ENCODE measurements around the gene CORIN. TPM values are rescaled to one million over a fixed set of nuclear protein-coding genes. Genes with fewer than 3 reads are reported as not detected.

CORIN gene
- total RNA-seq, 3 donors from 2014 or later, result 1.6 to 6.4 (median 1.6) TPM

DNA sequence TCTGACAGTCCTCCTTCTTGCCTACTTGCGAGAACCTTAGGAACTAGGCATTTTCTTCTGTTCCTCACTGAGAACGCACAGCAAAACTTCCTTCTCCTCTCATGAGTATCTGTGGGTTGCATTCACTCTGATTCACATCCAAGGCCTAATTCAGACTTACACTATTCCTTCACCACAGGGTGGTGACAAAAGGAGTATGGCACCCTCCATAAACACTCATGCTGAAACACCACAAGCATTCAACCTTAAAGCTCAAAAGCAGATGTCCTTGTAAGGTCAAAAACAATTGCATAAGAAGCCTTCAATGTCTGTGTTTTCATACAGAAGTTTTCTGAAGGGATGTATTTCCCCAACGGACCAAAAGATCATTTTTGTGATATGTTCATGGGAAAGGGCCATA is 147.3 kb downstream of the CORIN start:
- intact Hi-C loops (cut with DNase I; ENCODE audit: low total_unique reads), result no loop called here
- no peaks in the 10 kb centered on the region for H3K27me3 ChIP-seq
- DNase-seq (ENCODE audit: low spot score in 2 of 2), result no peak
- no peak overlapping the region for H3K27ac ChIP-seq
- H3K36me3 ChIP-seq, result no peaks in the 10 kb centered on the region
- H3K4me3 ChIP-seq, result no peak overlapping the region
- H3K4me1 ChIP-seq, result no peaks in the 10 kb centered on the region
- TF ChIP-seq POLR2A (IDR thresholded peaks at IDR 0.05) (no peak), POLR2AphosphoS5 (IDR thresholded peaks at IDR 0.05) (no peak)
- TF ChIP-seq, protein P1, sequence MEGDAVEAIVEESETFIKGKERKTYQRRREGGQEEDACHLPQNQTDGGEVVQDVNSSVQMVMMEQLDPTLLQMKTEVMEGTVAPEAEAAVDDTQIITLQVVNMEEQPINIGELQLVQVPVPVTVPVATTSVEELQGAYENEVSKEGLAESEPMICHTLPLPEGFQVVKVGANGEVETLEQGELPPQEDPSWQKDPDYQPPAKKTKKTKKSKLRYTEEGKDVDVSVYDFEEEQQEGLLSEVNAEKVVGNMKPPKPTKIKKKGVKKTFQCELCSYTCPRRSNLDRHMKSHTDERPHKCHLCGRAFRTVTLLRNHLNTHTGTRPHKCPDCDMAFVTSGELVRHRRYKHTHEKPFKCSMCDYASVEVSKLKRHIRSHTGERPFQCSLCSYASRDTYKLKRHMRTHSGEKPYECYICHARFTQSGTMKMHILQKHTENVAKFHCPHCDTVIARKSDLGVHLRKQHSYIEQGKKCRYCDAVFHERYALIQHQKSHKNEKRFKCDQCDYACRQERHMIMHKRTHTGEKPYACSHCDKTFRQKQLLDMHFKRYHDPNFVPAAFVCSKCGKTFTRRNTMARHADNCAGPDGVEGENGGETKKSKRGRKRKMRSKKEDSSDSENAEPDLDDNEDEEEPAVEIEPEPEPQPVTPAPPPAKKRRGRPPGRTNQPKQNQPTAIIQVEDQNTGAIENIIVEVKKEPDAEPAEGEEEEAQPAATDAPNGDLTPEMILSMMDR (IDR thresholded peaks at IDR 0.05), result no peak
- no peaks in the 10 kb centered on the region for H3K9me3 ChIP-seq

DNA sequence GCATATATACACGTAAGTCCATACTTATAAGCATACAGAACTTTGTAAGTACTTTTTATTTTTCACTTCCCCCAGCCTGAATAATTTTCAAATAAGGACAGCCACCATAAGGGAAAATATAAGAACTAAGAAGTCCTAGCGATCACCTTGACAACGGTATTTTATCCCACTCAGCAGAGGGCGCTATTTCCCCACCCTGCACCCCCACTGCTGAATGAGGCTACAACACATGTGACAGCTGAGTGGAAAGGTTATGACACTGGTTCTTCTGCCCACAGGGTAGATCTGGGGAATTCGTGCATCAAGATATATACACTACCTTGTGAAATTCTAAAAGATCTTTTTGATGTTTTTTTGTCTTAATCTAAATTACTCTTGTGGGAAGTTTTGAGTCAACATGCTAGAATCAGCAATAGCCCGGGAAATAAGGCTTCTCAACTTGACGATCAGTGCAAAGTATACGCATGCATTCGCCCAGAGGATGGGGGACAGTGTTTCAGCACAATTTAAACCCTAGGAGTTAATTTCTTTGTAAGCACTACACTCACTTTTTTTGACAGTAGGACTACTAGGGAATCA is 151.5 kb downstream of the CORIN start:
- Histone ChIP-seq H3K36me3 (no peaks in the 10 kb centered on the region), H3K4me3 (no peak overlapping the region), H3K4me1 (no peaks in the 10 kb centered on the region), H3K9me3 (no peaks in the 10 kb centered on the region), H3K27ac (no peak overlapping the region), H3K27me3 (no peaks in the 10 kb centered on the region)
- no peak for TF ChIP-seq POLR2AphosphoS5 (IDR thresholded peaks at IDR 0.05)
- TF ChIP-seq, protein P1 (IDR thresholded peaks at IDR 0.05), result peak in 2 of 3 donors; percentile 47 to 50
- DNase-seq (ENCODE audit: low spot score in 2 of 2), result peak; percentile 20 to 55
- intact Hi-C loops (cut with DNase I; ENCODE audit: low total_unique reads), result loop anchor here (10.0 kb wide), 1 partner anchor 238 kb away; no protein-coding TSS in a partner anchor

DNA sequence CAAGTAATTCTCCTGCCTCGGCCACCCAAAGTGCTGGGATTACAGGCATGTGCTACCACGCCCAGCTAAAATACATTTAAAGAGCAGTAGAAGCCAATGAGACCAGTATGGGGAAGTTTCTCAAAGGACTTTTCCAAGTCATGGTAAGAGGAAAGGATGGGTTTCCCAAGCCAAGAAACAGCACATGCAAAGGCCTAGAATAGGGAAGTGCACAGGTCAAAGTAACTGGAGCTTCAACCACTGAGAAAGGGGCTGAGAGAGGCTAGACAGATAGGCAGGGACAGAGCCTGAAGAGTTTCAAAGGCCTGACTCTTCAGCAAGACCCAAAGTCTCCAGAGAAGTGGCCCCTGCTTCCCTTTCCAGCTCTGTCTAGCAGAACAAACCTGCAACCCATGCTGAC is 162.1 kb downstream of the CORIN start:
- Histone ChIP-seq H3K27ac (no peak overlapping the region), H3K4me1 (no peaks in the 10 kb centered on the region), H3K27me3 (no peaks in the 10 kb centered on the region), H3K9me3 (no peaks in the 10 kb centered on the region), H3K36me3 (no peaks in the 10 kb centered on the region), H3K4me3 (no peak overlapping the region)
- no peak for DNase-seq (ENCODE audit: low spot score in 2 of 2)
- TF ChIP-seq, protein P1 (IDR thresholded peaks at IDR 0.05), result no peak
- TF ChIP-seq POLR2AphosphoS5 (IDR thresholded peaks at IDR 0.05) (no peak), POLR2A (IDR thresholded peaks at IDR 0.05) (no peak)
- intact Hi-C loops (cut with DNase I; ENCODE audit: low total_unique reads), result no loop called here

DNA sequence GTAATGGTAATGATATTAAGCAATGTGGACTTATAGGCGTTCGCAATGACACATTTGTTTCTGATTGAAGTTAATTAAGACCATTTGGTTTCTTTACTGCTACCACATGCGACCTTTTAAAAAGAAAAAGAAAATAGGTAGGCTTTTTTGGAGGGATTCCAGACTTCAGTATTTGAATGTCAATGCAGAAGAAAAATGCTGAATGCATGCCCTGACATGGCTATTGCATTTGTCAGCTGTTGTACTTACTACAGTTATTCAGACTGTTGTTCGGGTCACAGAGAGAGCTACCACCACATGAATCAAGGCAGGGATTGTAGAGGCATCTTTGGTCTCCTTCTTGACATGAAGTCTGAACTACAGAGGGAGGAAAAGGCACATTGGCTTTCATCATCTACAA is 163.7 kb downstream of the CORIN start:
- H3K4me1 ChIP-seq, result no peaks in the 10 kb centered on the region
- no peaks in the 10 kb centered on the region for H3K36me3 ChIP-seq
- DNase-seq (ENCODE audit: low spot score in 2 of 2), result no peak
- H3K27ac ChIP-seq, result no peak overlapping the region
- intact Hi-C loops (cut with DNase I; ENCODE audit: low total_unique reads), result no loop called here
- H3K4me3 ChIP-seq, result no peak overlapping the region
- H3K27me3 ChIP-seq, result no peaks in the 10 kb centered on the region
- H3K9me3 ChIP-seq, result no peaks in the 10 kb centered on the region
- TF ChIP-seq POLR2AphosphoS5 (IDR thresholded peaks at IDR 0.05) (no peak), POLR2A (IDR thresholded peaks at IDR 0.05) (no peak)
- TF ChIP-seq, protein P1 (IDR thresholded peaks at IDR 0.05), result no peak

DNA sequence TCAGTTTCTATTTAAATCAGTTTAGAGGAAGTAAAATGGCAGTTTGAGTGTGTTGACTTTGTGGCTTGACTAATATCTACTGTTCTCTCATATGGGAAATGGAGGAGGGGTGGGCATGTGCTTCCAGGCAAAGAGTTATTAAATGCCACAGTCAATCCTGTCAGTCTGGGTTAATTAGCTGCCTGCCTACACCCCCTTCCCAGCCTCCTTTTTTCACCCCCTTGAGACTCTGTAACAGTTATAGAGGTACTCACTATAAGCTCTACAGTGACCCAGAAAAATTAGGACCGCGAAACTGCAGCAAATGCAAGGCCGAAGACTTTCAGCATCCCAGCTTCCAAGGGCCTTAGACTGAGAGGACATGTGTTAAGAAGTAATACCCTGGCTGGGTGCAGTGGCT is 165.2 kb downstream of the CORIN start:
- Histone ChIP-seq H3K27ac (no peak overlapping the region), H3K4me1 (no peaks in the 10 kb centered on the region), H3K4me3 (no peak overlapping the region), H3K27me3 (no peaks in the 10 kb centered on the region), H3K9me3 (no peaks in the 10 kb centered on the region), H3K36me3 (no peaks in the 10 kb centered on the region)
- intact Hi-C loops (cut with DNase I; ENCODE audit: low total_unique reads), result no loop called here
- no peak for DNase-seq (ENCODE audit: low spot score in 2 of 2)
- no peak for TF ChIP-seq POLR2AphosphoS5 (IDR thresholded peaks at IDR 0.05)
- no peak for TF ChIP-seq POLR2A (IDR thresholded peaks at IDR 0.05)
- TF ChIP-seq, protein P1 (IDR thresholded peaks at IDR 0.05), result no peak

Measured in breast epithelium (tissue), 4 donors.